RWPE2 (cell line): ENCODE results near the gene TMEM169.

Experiments used
- ATAC-seq: fragments of 200-7000 bp; cut with Tn5 transposase; 3 replicates; pipeline ENCODE4 v1.9.1; 2021; ENCODE audit warnings: low read depth
- DNase-seq: peaks from one replicate; pipeline ENCODE4 v3.0.0-alpha.2; 2020; ENCODE audit warnings: low spot score
- H3K27ac ChIP-seq: fragments of 450-650 bp; 2 replicates; pipeline ENCODE4 v1.5.1; 2017; ENCODE audit warnings: mild to moderate bottlenecking; ENCODE audit not compliant: poor library complexity, severe bottlenecking
- H3K27me3 ChIP-seq: fragments of 250-450 bp; sonication (Bioruptor Pico); 2 replicates; pipeline ENCODE4 v1.5.1; 2021; ENCODE audit warnings: mild to moderate bottlenecking, moderate library complexity; ENCODE audit not compliant: insufficient read depth, poor library complexity, severe bottlenecking
- H3K36me3 ChIP-seq: fragments of 250-450 bp; sonication (Bioruptor Pico); 2 replicates; pipeline ENCODE4 v1.5.1; 2020; ENCODE audit warnings: low read depth, mild to moderate bottlenecking, moderate library complexity
- H3K4me1 ChIP-seq: fragments of 250-450 bp; sonication (Bioruptor Pico); 2 replicates; pipeline ENCODE4 v1.5.1; 2021; ENCODE audit warnings: mild to moderate bottlenecking, moderate library complexity; ENCODE audit not compliant: insufficient read depth, poor library complexity, severe bottlenecking
- H3K4me3 ChIP-seq: fragments of 250-450 bp; sonication (Bioruptor Pico); 2 replicates; pipeline ENCODE4 v1.5.1; 2021; ENCODE audit warnings: mild to moderate bottlenecking, moderate library complexity; ENCODE audit not compliant: severe bottlenecking
- H3K9me3 ChIP-seq: fragments of 250-450 bp; sonication (Bioruptor Pico); 2 replicates; pipeline ENCODE4 v1.5.1; 2021; ENCODE audit warnings: mild to moderate bottlenecking, moderate library complexity; ENCODE audit not compliant: severe bottlenecking
- CTCF ChIP-seq: fragments of 450-650 bp; IDR thresholded peaks from one replicate; pipeline ENCODE4 v1.5.1; 2017; ENCODE audit warnings: mild to moderate bottlenecking, moderate library complexity; ENCODE audit not compliant: poor library complexity, severe bottlenecking

The TMEM169 gene

GRCh38 chr2:216119146-216119545 is 37.4 kb downstream of the TMEM169 start:
- H3K27me3 ChIP-seq: no peaks in the 10 kb centered on the region
- DNase-seq (no peak), ATAC-seq (no peak)
- no peak overlapping the region for H3K27ac ChIP-seq
- peaks cover 6% of the 10 kb centered on the region for H3K4me1 ChIP-seq
- no peaks in the 10 kb centered on the region for H3K9me3 ChIP-seq
- H3K36me3 ChIP-seq: peaks cover 97% of the 10 kb centered on the region
- no peak overlapping the region for H3K4me3 ChIP-seq
- TF ChIP-seq CTCF: no peak

GRCh38 chr2:216119986-216120385 is 38.3 kb downstream of the TMEM169 start:
- Histone ChIP-seq H3K4me3 (no peak overlapping the region), H3K27ac (no peak overlapping the region), H3K36me3 (peaks cover 100% of the 10 kb centered on the region), H3K27me3 (no peaks in the 10 kb centered on the region), H3K4me1 (peaks cover 6% of the 10 kb centered on the region), H3K9me3 (no peaks in the 10 kb centered on the region)
- no peak for TF ChIP-seq CTCF
- ATAC-seq (no peak), DNase-seq (no peak)

- Histone ChIP-seq H3K36me3 (peaks cover 100% of the 10 kb centered on the region), H3K27ac (no peak overlapping the region), H3K4me1 (peaks cover under 1% of the 10 kb centered on the region), H3K27me3 (no peaks in the 10 kb centered on the region), H3K4me3 (no peak overlapping the region), H3K9me3 (no peaks in the 10 kb centered on the region)
- no peak for TF ChIP-seq CTCF
- no peak for ATAC-seq
- no peak for DNase-seq
Measured at GRCh38 chr2:216121255-216121654, 39.5 kb downstream of the TMEM169 start.

DNA sequence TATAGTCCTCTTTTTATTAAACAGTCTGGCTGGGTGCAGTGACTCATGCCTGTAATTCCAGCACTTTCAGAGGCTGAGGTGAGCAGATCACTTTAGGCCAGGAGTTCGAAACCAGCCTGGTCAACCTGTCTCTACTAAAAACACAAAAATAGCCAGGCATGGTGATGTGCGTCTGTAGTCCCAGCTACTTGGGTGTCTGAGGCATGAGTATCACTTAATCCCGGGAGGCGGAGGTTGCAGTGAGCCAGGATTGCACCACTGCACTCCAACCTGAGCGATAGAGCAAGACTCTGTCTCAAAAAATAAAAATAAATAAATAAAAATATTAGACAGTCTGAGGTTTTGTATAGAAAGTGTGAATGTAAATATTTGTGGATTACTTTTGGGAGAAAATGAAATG is 45.2 kb downstream of the TMEM169 start:
- ATAC-seq: no peak

More for the DNA sequence above, 45.2 kb downstream of the TMEM169 start:
- Histone ChIP-seq H3K36me3 (peaks cover 100% of the 10 kb centered on the region), H3K4me1 (no peaks in the 10 kb centered on the region), H3K27me3 (no peaks in the 10 kb centered on the region), H3K4me3 (no peak overlapping the region), H3K9me3 (no peaks in the 10 kb centered on the region), H3K27ac (no peak overlapping the region)
- TF ChIP-seq CTCF: no peak
- no peak for DNase-seq
